NCI-H2227 treated with DMSO at 0.1 percent for 48 hours (cell line): ENCODE results near the gene ENG.
A peak's percentile ranks its signal among the peaks of the same experiment; 100 is the strongest.
"Not testable (repeated sequence)": the region's sequence is repeated elsewhere in the genome, so short reads cannot be mapped to it uniquely, and the experiment has no call there.

Experiments used
- DNase-seq: peaks from one replicate; lab custom pipeline; 2025; lab: John Stamatoyannopoulos, UW

ENG gene

DNA sequence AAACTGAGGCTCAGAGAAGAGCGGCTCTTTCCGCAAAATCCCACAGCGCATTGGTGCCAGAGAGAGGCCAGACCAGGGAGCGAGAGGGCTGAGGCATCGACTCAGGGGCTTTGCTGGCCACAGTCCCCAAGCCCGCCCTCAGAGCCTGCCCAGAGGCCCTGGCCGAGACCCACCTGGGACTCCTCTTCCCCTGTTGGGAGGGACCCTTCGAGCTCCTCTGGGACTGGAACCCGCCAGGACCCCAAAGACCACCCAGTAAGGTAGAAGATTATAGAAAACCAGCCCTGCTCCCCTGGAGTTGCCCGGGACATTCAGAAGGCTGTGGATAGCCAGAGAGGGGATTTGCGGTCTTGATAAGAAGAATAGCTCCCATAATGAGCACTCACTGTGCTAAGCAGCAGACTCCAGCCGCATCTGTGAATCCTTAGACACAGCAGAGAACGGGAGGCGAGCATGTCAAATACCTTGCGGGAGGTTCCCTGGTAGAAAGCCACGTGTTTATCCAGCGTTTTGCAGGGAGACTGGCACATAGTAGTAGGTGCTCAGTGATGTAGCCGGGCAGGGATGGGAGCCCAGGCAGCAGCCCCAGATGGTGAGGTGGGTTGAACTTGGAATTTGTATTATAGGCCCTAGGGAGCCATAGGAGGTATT is 23.7 kb upstream of the ENG start:
- DNase-seq = no peak

DNA sequence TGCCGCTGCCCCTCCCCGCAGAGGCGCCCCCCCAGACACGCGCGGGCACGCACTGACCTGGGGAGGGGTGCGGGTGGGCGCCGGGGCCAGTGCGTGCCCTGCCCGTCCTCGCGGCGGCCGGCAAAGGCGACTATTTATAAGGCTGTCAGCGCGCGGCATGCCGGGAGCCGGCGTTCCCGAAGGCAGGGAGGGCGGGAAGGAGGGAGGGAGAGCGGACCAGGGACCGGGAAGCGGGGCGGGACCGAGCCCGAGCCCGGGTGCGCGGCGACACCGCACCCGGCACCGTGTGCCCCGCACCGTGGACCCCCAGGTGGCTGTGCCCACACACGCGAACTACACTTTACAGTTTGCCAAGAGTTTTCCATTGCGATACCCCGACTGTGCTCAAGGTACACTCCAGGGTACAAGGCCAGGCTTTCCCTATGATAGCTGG is 23.1 kb upstream of the ENG start, which contains the start of gene AK1:
Gene AK1 (minus strand): TSS at position 110 of the 433 bp plus-strand sequence. CDS start 3,058 bp downstream, outside the sequence.
- no peak for DNase-seq

DNA sequence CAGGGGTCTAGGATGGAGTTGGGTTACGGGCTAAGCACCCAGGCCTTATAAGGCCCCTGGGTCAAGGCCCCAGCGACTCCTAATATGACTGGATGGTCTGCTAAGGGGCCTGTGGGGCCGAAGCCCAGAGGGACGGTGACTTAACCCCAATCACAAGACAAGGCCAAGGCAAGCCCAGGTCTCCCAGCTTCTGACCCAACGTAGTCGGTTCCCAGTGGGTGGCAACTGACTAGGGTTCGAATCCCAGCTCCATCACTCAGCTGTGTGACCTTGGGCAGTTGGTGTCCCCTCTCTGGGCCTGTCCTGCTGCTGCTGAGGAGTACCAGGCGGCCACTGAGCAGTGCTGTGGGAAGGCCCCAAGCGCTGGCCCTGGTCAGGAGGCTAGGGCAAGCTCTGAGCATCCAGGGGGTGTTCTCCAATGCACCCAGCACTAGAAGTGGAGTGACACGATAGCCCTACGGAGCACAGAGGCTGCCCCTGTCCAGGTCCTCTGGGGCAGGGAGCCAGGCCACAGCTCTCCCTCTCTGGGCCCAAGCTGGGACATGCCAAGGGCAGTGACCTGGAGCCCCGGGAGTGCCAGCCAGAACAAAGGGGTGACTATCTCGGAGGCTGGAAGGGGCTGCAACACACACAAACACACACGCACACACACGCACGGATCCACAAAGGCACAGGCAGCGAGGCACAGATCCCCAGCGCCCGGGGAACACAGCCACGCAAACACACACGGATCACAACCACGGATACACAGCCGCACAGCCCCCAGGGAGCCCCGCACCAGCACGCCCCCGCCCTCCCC is 22.5 kb upstream of the ENG start:
- DNase-seq = no peak

DNA sequence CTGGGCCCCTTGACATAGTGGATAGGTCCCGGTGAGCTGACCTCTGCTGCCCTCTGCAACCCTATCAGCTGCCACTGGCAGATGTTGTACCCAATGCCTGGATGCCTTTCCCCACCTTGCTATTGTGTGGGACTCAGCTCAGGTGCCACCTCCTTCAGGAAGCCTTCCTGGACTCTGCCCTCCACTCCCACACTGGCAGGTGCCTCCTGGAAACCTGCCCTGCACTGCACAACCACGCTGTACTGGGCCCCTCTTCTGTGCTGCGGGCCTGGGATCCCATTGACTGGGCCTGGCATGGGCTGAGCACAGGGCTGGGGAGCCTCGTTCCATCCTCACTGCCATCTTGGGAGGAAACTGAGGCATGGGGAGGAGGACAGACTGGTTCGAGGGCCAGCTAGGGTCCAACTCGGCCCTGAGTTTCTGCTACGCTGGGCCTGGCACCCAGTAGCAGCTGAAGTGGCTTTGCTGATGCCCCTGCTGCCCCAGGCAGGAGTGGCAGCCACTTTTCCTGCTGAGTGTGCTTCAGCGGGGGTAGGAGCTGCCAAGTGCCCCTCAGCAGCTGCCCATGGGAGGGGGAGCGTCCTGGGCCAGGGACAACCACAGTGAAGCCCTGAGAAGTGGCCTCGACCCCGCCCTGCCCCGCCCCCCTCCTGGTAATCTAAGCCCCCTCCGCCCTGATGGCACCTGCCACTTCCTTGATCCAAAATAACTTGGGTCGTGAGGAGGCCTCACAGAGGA is 21.7 kb upstream of the ENG start:
- DNase-seq = no peak

DNA sequence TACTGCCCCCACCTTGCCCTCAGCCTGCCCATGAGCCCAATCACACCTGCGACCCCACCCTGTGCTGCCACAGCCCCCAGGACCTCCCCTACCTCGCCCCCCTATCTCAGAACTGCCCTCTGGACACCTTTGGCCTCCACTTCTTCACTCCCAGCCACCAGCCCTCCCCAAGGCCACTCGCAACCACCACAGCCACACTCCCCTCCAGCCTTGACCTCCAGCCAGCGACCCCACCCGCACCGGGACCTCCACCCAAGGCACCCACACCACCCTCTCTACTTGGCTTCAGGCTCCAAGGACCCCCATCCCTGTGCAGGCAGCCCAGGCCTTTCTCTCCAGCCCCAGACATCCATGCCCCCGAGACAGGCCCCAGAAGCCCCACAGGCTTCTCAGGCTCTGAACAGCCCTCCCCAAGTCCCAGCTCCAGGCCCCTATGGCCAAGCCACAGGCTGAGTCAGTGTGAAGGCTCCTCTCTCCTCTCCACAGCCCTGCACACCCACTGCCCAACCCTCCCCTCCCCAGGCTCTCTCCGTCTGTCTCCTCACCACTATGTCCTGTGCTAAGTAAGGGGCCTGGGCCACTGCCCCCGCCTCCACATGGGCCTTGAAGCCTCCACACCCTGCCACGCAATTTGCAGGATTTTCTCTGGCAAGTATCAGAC is 21.0 kb upstream of the ENG start:
- DNase-seq = no peak

DNA sequence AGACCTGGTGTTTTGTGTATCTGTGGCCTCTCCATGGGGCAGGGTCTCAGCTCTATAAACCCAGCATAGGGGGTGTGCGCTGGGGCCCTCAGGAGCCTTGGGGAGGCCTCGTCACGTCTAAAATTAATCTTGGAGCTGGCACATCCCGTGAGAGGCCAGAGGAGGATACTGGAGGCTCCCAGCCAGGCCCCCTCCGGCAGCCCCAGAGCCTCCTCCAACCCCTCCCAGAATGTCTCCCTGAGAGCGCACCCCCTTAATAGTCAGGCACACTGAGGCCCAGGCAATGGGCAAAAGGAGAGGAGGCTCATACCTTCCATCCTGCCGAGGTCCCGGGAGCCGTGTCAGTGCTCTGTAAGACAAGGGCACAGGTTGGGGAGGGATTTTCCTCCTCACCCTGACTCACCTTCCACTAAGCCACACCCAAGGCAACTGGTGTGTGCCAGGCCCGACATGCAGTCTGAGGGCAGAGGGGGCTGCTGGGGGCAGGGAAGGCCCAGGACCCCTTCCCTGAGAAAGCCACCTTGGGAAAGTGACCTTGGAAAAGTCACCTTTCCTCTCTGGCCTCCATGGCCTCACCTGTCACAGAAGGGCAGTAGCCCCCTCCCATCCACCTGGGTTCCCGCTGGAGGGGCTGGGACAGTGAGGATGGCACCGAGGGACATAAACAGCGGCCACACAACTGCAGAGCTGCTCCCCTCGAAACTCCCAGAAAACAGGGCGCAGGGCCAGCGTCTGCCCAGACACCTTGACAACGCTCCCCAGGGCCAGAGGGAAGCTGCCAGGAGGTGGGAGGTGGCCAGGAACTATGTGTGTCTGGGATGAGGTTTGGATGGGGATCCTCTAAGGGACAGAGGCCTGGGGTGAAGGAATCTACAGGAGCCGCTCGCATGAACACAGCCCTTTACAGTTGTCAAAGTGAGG is 20.1 kb upstream of the ENG start:
- DNase-seq = no peak

DNA sequence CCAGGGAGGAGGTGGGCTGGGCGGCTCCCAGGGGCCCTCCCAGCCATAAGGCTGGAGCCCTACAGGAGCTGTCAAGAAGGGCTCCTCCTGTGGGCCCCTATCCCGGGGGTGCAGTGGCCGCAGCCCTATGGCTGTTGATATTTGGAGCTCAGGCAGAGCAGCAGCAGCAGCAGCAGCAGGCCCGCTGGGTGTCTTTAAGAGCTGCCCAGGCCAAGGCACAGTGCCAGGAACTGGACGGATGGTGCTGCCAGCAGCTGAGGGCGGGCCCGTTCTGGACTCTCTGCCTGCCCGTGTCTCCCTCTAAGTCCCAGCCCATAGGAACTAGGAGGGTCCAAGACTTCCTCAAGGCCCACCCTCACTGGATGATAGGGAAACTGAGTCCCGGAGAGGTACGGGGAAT is 19.4 kb upstream of the ENG start:
- no peak for DNase-seq

DNA sequence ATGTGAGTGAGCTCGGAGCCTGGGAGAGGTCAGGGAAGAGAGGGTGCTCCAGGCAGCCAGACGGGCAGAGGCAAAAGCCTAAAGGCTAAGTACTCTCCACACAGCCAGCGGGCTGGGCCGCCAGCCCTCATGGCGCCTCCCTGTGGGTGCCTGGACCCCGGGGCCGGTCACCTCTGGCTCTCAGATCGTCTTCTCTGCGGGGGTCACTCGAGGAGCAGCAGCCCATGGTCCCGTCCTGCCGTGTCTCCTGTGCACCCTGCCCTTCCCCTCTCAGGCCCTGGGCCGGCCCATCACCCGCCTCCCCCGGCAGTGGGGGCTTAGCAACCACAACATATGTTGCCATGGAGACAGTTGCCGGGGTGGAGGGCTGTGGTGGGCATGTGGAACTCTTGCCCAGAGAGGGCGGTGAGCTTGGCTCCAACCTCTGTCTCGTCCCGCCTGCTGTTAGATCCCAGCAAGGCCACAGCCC is 18.8 kb upstream of the ENG start:
- DNase-seq = no peak

DNA sequence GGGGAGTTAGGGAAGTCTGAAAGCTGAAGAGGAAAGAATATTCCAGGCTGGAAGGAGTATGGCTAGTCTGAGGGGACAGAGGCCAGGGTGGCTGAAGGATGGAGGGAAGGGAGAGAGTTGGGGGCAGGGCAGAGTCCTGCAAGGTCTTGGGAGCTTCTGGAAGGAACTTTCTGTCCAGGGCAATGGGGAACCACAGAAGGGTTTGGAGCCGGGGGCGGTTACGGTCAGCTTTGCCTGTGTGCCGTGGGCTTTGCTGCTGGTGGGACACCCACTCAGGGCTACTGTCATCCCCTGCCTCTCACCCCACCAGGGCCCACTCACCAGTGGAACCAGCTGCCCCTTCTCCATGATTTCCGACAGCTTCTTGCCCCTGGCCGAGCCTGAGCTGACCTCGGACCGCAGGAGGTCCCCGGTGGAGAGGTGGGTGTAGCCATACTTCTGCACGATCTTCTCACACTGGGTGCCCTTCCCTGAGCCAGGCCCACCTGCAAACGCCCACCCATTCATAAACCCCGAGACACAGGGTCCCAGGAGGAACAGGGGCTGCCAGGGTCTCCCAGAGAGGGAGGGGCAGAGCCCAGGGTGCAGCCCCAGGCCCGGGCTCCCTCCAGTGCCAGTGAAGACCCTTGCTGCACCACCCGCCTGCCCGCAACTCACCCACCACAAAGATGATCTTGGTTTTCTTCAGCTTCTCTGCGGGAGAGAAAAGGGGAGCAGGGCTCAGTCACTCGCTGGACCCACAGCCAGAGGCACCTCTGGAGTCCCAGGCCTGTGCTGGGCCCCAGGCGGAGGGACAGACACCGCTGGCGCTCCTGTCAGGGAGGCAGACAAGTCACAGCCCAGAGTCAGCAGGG is 18.1 kb upstream of the ENG start:
- no peak for DNase-seq

DNA sequence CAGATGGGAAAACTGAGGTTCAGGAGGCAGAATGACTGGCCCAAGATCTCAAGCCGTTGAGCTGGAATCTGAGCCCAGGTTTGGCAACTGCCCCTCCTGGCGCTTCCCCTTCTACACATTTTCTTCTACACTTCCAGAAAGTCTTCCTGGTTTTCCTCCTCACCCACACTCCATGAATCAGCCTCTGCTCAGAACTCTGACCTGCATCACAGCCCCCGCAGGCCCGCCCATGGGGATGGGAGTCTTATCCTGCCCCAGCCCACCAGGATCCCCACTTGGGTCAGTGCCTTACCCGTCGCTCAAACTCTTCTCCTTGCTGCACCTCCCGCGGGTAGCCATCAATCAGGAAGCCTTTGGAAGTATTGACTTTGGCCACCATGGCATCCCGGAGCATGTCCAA is 17.1 kb upstream of the ENG start:
- DNase-seq = no peak

DNA sequence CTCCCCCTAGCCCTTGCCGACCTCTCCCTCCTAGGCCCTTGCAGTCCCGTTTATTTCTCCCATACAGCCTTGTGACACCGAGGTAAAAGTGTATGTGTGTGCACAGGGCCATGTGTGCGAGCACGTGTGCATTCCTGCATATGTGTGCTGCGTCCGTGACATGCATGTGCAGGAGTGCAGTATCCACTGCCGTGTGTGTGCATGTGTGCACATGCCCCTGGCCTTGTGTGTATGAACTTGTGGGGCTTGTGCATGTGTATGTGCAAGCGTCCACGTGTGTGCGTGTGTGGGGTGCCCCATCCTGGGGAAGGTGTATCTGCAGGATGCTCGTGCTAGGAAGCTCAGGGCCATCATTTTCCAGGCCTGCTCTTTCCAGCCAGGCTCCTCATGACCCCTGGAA is 16.4 kb upstream of the ENG start:
- no peak for DNase-seq

DNA sequence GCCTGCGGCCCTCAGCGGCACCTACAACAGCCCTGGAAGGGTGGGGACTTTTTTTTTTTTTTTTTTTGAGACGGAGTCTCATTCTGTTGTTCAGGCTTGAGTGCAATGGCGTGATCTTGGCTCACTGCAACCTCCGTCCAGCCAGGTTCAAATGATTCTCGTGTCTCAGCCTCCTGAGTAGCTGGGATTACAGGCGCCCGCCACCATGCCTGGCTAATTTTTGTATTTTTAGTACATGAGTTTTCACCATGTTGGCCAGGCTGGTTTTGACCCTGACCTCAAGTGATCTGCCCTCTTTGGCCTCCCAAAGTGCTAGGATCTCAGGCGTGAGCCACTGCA is 15.7 kb upstream of the ENG start:
- DNase-seq = not testable (repeated sequence)

DNA sequence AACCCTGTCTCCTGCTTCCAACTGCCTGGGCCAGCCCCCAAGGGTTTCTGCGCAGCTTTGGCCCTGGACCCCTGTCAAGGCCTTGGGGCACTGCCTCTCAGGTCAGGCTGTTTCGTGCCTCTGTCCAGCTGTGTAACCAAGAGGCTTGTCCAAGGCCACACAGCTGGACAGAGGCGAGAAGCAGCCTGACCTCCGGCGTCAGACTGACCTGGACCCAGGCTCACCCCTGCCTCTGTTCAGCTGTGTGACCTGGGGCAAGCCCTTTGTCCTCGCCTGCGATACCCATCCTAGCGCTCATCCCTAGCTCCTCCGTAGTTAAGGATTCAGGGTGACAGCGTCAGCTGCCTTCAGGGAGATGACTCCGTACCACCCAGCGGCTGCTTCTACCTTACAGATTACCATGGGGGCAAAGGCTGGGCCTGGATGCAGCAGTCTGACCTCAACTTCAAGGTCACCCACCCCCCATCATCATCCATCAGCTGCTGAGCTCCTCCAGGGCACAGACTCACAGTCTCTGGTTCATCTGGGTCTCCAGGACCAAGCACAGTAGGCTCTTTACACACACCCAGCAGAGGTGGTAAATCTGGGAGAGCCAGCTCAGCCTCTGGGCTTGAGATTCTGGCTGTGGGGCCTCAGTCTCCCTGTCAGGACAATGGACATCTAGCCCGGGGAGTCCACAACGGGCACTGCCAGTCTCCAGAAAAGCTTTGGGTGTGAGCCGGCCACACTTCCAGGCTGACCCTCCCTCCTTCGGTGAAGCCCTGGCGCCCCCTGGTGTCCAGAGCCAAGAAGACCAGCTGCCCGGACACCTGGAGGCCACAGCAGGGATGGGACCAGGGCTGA is 15.1 kb upstream of the ENG start:
- DNase-seq = peak; percentile 57

DNA sequence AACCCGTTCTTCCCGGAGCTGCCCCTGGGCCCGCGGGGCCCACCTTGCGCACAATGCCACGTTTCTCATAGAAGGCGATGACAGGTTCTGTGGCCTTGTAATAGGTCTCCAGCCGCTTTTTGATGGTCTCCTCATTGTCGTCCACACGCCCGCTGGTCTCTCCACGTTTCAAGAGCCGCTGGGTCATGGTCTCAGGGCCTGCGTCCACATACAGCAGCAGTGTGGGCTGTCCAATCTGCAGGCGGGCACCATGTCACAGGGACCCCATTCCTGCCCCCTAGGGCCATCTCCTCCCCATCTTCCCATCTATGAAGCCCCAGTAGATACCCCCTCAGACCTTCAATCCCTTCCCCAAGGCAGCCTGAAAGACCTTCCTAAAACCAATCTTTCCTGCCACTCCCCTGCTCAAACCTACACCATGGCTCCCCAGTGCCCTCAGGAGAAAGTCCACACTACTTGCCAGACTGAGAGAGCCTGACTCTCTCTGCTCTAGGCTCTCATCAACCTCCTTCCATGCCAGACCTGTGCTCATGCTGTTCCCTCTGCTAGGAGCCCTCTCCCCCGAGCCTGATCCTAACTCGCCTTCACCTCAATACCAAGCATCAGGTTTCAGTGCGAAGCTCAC is 13.9 kb upstream of the ENG start:
- no peak for DNase-seq

DNA sequence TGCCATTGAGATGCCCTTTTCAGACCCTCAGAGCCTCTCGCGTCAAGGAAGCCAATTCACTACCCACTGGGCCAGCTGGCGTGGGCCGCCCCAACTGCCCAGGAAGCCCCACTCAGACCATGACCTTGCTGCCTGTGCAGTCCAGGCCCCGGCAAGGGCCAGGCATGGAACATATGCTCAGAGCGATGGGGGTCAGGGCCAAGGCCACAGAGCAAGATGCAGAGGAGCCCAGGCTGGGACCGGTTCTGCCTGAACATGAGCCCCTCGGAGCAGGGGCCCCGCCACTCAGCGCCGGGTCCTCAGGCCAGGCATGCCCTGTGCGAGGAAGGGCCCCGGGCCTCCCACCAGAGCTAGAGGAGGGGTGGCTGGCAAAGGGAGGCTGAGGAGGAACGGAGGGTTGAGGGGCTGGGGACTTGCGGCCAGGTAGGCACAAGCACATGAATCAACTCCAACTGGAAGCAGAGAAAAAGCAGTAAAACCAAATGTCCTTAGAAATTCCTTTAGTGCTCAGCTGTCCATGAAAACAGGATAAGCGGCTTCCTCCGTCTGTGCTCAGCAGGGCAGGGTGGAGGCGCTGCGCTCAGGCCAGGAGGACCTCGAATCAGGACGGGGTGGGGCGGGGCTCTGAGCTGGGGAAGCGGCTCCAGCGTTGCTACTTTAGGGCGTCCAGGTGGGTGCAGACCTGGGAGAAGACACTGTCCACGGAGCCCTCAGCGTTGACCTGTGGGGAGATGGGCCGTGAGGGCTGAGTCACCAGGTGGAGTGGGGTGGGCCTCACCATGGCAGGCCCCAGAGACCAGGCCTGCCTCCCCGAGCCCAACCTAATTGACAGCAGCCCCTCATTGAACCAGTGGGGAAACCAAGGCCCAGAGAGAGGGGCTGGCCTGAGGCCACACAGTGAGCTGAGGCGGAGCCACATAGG is 13.2 kb upstream of the ENG start:
- no peak for DNase-seq

DNA sequence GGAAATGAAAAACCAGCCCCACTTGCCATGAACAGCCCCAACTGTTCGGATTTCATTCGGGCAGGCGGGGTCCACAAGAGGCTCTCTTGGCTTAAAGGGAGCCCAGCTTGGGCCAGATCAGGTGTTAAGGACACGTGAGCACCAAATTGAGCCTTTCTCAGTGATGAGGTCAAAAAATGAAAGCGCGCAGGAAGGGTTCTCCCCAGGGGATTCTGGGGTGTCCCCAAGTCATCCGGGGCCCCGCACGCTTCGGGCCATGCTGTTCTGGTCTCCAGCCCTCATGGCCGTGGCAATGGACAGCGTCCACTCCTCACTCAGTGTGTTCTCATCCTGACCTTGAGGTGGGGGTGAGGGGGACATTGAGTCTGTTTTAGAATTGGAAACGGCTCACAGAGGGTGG is 12.1 kb upstream of the ENG start:
- DNase-seq = no peak

DNA sequence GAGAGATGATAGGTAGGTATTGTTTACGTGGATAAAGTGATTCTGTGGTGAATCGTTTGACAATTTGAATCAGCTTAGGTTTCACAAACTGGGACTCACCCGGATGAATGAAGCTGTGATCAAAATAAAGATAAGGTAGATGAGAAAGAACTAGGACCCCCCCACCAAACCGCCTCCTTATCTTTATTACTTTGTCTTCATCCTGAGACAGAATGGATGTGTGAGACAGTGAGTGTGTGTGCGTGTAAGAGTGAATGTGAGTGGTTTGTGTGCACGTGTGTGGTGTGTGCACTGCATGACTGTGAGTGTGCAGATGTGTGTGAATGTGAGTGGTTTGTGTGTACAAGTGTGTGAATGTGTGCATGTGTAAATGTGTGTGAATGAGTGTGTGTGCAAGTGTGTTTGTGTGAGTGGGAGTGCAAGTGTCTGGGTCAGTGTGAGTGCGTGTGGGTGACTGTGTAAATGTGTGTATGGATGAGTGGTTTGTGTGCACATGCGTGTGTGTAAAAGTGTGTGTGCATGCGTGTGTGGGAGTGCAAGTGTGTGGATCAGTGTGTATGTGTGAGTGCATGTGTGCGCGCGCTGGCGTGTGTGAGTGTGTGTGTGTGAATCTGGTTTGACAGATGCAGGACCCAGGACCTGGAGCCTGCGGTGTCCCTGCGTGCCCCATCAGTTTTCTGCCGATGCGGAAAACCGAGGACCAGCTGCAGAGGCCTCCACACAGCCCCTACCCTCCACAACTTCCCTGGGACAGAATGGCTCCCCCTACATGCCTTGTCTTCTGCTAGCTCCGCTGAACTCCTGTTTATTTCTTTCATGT is 11.4 kb upstream of the ENG start:
- no peak for DNase-seq
